T-helper 2 cell (primary cell): ENCODE measurements around the gene MYBBP1A.
"Not testable (repeated sequence)": the region's sequence is repeated elsewhere in the genome, so short reads cannot be mapped to it uniquely, and the experiment has no call there.

Experiments used
- DNase-seq, 5 experiments: peaks; one replicate each; pipeline versions ENCODE4 v3.0.0 to v3.0.0-alpha.2; 2012 to 2022
- total RNA-seq, 2 donors: gene quantifications; one replicate each; lab custom pipeline; 2026; lab: John Stamatoyannopoulos, UW

The MYBBP1A gene
- 78.3 to 87.3 reads per million in 2 donors for total RNA-seq

GRCh38 chr17:4554997-4555799 lies at the start of gene MYBBP1A:
Gene MYBBP1A, minus strand, starts transcription at chr17:4555384. Its CDS starts 60 bp downstream, at chr17:4555324.
- peak; percentile 94 to 97 (median 96) for DNase-seq

- not testable (repeated sequence) for DNase-seq
Measured at GRCh38 chr17:4604736-4605135, 49.6 kb upstream of the MYBBP1A start.

- no peak for DNase-seq
Measured at GRCh38 chr17:4604111-4604644, 49.0 kb upstream of the MYBBP1A start.

GRCh38 chr17:4602041-4602440 lies 46.9 kb upstream of the MYBBP1A start:
- DNase-seq, result no peak

GRCh38 chr17:4601326-4601725 lies 46.1 kb upstream of the MYBBP1A start:
- no peak for DNase-seq

GRCh38 chr17:4600563-4600962 lies 45.4 kb upstream of the MYBBP1A start:
- no peak for DNase-seq

- no peak for DNase-seq
Measured at GRCh38 chr17:4599505-4600281, 44.5 kb upstream of the MYBBP1A start.

GRCh38 chr17:4598776-4599504 lies 43.8 kb upstream of the MYBBP1A start:
- no peak for DNase-seq

- no peak for DNase-seq
Measured at GRCh38 chr17:4597975-4598374, 42.8 kb upstream of the MYBBP1A start.

- no peak for DNase-seq
Measured at GRCh38 chr17:4596636-4597380, 41.6 kb upstream of the MYBBP1A start.

GRCh38 chr17:4595685-4596342 lies 40.6 kb upstream of the MYBBP1A start:
- DNase-seq, result not testable (repeated sequence)

GRCh38 chr17:4594931-4595684 lies 39.9 kb upstream of the MYBBP1A start:
- peak in 1 of 5 experiments; percentile 49 for DNase-seq

- no peak for DNase-seq
Measured at GRCh38 chr17:4594406-4594805, 39.2 kb upstream of the MYBBP1A start.

GRCh38 chr17:4593021-4593421 lies 37.8 kb upstream of the MYBBP1A start:
- no peak for DNase-seq

GRCh38 chr17:4592240-4593005 lies 37.2 kb upstream of the MYBBP1A start:
- no peak for DNase-seq

GRCh38 chr17:4591529-4591928 lies 36.3 kb upstream of the MYBBP1A start:
- no peak for DNase-seq

- DNase-seq, result no peak
Measured at GRCh38 chr17:4590981-4591453, 35.8 kb upstream of the MYBBP1A start.

- DNase-seq, result not testable (repeated sequence)
Measured at GRCh38 chr17:4590042-4590441, 34.9 kb upstream of the MYBBP1A start.

- no peak for DNase-seq
Measured at GRCh38 chr17:4588898-4589625, 33.9 kb upstream of the MYBBP1A start.
